ENCODE measurements around the gene APBB3. TPM values are rescaled to one million over a fixed set of nuclear protein-coding genes. Genes with fewer than 3 reads are reported as not detected.

The APBB3 gene
- total RNA-seq, 4 donors from 2014 or later, result 43.7 to 70.8 (median 48.4) TPM

- Histone ChIP-seq H3K9me3 (no peaks in the 10 kb centered on the region), H3K4me1 (no peaks in the 10 kb centered on the region), H3K4me3 (no peak overlapping the region), H3K27me3 (no peaks in the 10 kb centered on the region), H3K36me3 (peaks cover 0 to 99% (median 2%) of the 10 kb centered on the region in 3 donors), H3K27ac (no peak overlapping the region)
- 93 to 95% methylated on average over 1 of the region's 1 CpG for WGBS, 2 donors
- TF ChIP-seq CTCF (IDR thresholded peaks at IDR 0.05), result no peak
- TF ChIP-seq EP300 (IDR thresholded peaks at IDR 0.05), result no peak
- no peak for TF ChIP-seq POLR2A (IDR thresholded peaks at IDR 0.05)
- no peak for DNase-seq (ENCODE audit: low spot score in 2 of 2)
Observed at GRCh38 chr5:140540227-140540626, 24.2 kb downstream of the APBB3 start.

- TF ChIP-seq EP300 (IDR thresholded peaks at IDR 0.05), result no peak
- DNase-seq (ENCODE audit: low spot score in 2 of 2), result no peak
Observed at GRCh38 chr5:140524003-140524402, 40.4 kb downstream of the APBB3 start.

GRCh38 chr5:140513124-140513523, 51.3 kb downstream of the APBB3 start:
- WGBS, 2 donors, result 97 to 99% methylated on average over 2 of the region's 2 CpGs
- no peak for DNase-seq (ENCODE audit: low spot score in 2 of 2)
- Histone ChIP-seq H3K4me3 (no peak overlapping the region), H3K27me3 (no peaks in the 10 kb centered on the region), H3K9me3 (no peaks in the 10 kb centered on the region), H3K36me3 (peaks cover 4 to 75% (median 20%) of the 10 kb centered on the region in 3 donors), H3K27ac (no peak overlapping the region), H3K4me1 (no peaks in the 10 kb centered on the region)
- TF ChIP-seq POLR2A (IDR thresholded peaks at IDR 0.05) (no peak), CTCF (IDR thresholded peaks at IDR 0.05) (no peak), EP300 (IDR thresholded peaks at IDR 0.05) (no peak)

More at GRCh38 chr5:140524003-140524402, 40.4 kb downstream of the APBB3 start:
- Histone ChIP-seq H3K36me3 (peaks cover 0 to 55% (median 7%) of the 10 kb centered on the region in 3 donors), H3K4me1 (no peaks in the 10 kb centered on the region), H3K27ac (no peak overlapping the region), H3K4me3 (no peak overlapping the region), H3K27me3 (no peaks in the 10 kb centered on the region), H3K9me3 (no peaks in the 10 kb centered on the region)
- WGBS, 2 donors, result 94 to 96% methylated on average over 2 of the region's 2 CpGs

GRCh38 chr5:140509898-140510297, 54.5 kb downstream of the APBB3 start:
- H3K27me3 ChIP-seq, result no peaks in the 10 kb centered on the region
- peaks cover 4 to 96% (median 24%) of the 10 kb centered on the region in 3 donors for H3K36me3 ChIP-seq
- WGBS, 2 donors, result 82 to 84% methylated on average over 4 of the region's 4 CpGs
- no peak for DNase-seq (ENCODE audit: low spot score in 2 of 2)
- H3K4me3 ChIP-seq, result no peak overlapping the region
- TF ChIP-seq CTCF (IDR thresholded peaks at IDR 0.05) (no peak), EP300 (IDR thresholded peaks at IDR 0.05) (no peak)
- no peak overlapping the region for H3K27ac ChIP-seq
- H3K9me3 ChIP-seq, result no peaks in the 10 kb centered on the region
- H3K4me1 ChIP-seq, result no peaks in the 10 kb centered on the region

Small RNA genes lying within 50 kb of the gene (small RNA-seq; reads per million reads assigned to genes)
- gene RF00279 (not detected), gene RF00443 (not detected)

Other genes with a start within 250 kb of the APBB3 start
- 10 to 100 TPM; 27.1 to 30.9 (median 27.8) TPM for gene HBEGF, start 218.0 kb downstream of the APBB3 start, total RNA-seq
- not detected for gene SLC4A9, start 204.4 kb downstream of the APBB3 start, total RNA-seq
- 100 to 1,000 TPM; 119 to 212 (median 162) TPM for gene ANKHD1, start 162.8 kb downstream of the APBB3 start, total RNA-seq
- gene EIF4EBP3, start 16.9 kb downstream of the APBB3 start, total RNA-seq, result 10 to 100 TPM; 12.3 to 29.4 (median 14.9) TPM
- gene SRA1, start 7.1 kb downstream of the APBB3 start, total RNA-seq, result 10 to 100 TPM; 16.6 to 23.7 (median 19.2) TPM
- gene SLC35A4, start 230 bp upstream of the APBB3 start, total RNA-seq, result 10 to 100 TPM; 22.9 to 36.9 (median 26.8) TPM
- gene CD14, start 68.6 kb upstream of the APBB3 start, total RNA-seq, result 10 to 100 TPM; 54.6 to 81.0 (median 77.0) TPM
- gene TMCO6, start 74.9 kb upstream of the APBB3 start, total RNA-seq, result 100 to 1,000 TPM in 1 of 4 donors, 10 to 100 TPM in 3; 72.8 to 129 (median 93.0) TPM
- 10 to 100 TPM; 52.2 to 80.6 (median 64.3) TPM for gene NDUFA2, start 83.0 kb upstream of the APBB3 start, total RNA-seq
- 100 to 1,000 TPM in 2 of 4 donors, 10 to 100 TPM in 2; 91.6 to 142 (median 108) TPM for gene IK, start 83.2 kb upstream of the APBB3 start, total RNA-seq
- 10 to 100 TPM; 15.1 to 33.0 (median 21.1) TPM for gene WDR55, start 100.3 kb upstream of the APBB3 start, total RNA-seq
- gene DND1, start 109.0 kb upstream of the APBB3 start, total RNA-seq, result 1 to 10 TPM; 1.3 to 6.1 (median 2.0) TPM
- 10 to 100 TPM; 45.4 to 63.9 (median 48.6) TPM for gene HARS1, start 126.8 kb upstream of the APBB3 start, total RNA-seq
- 10 to 100 TPM; 33.9 to 41.2 (median 35.1) TPM for gene HARS2, start 126.9 kb upstream of the APBB3 start, total RNA-seq
- gene ZMAT2, start 135.8 kb upstream of the APBB3 start, total RNA-seq, result 10 to 100 TPM; 25.5 to 43.1 (median 33.6) TPM
- not detected for gene PCDHA1, start 221.5 kb upstream of the APBB3 start, total RNA-seq
- gene PCDHA2, start 230.3 kb upstream of the APBB3 start, total RNA-seq, result under 1 TPM in 1 of 4 donors, not detected in 3; 0.21 TPM
- 1 to 10 TPM in 1 of 4 donors, under 1 TPM in 3; 0.84 to 3.5 (median 0.94) TPM for gene PCDHA3, start 236.5 kb upstream of the APBB3 start, total RNA-seq
- gene PCDHA4, start 242.5 kb upstream of the APBB3 start, total RNA-seq, result 1 to 10 TPM; 1.6 to 5.7 (median 2.0) TPM

All from tibial nerve (tissue), 4 donors.